Stimulated activated CD8-positive, alpha-beta memory T cell treated with anti-CD3 and anti-CD28 coated beads, Interleukin-4, amount 100 ng/mL, for 1 hour (primary cell): ENCODE results near the gene ANKRD45.
"Not testable (repeated sequence)": the region's sequence is repeated elsewhere in the genome, so short reads cannot be mapped to it uniquely, and the experiment has no call there.

Experiments
- DNase-seq, 2 donors: peaks; one replicate each; pipeline ENCODE4 v3.0.0-alpha.2; 2020; ENCODE audit warnings: low read depth in 2 of 2, low spot score in 1 of 2

ANKRD45 gene

DNA sequence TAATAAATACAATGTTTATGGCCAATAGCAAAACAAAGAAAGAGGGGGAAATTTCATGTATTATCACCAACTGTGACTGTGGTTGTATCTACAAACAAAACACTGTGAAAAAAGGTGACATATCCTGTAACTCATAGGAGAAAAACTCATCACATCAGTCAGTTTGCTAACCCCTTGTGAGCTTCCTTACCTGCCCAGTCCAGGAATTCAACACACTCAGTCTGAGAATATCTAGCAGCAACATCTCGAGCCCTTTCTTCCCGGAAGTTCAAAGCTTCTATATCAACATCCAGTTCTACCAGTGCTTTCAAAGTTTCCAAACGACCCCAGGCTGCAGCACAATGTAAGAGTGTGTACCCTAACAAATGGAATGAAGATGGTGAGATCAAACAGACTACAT, 23.0 kb downstream of the ANKRD45 start:
- no peak for DNase-seq

DNA sequence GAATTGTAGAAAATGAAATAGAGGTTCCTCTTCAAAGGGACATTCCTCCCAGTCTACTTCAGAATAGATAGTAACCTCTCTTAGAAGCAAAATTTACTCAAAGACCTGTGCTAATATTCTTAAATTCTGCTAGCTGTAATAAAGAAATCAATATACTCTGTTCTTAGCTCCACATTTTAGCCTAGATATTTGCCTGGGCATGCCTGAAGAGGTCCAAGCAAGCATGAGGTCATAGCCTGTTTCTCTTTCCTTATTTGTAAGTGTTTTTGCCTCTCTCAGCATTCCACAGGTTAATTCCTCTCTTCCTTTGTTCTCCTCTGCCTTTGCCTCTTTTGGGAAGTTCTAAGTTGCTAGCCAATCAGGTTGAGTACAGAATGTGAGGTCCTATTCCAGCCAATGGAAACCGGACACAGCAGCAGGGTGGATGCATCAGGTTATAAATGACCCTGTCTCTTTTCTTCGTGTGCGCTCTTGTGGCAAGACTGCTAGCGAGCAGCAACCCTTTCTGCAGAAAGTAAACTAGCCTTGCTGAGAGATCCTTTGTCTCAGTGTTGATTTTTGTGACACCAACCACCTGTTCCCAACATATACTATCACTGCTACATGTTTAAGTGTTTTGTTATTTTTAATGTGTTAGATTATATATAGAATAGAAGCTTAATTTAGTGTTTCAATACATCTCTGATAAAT, 27.1 kb downstream of the ANKRD45 start:
- not testable (repeated sequence) for DNase-seq

GRCh38 chr1:173639102-173639501, 30.5 kb downstream of the ANKRD45 start:
- DNase-seq = no peak

- no peak for DNase-seq
Measured at GRCh38 chr1:173638043-173639021, 31.3 kb downstream of the ANKRD45 start.

GRCh38 chr1:173637236-173638042, 32.2 kb downstream of the ANKRD45 start:
- not testable (repeated sequence) for DNase-seq

GRCh38 chr1:173635116-173635515, 34.5 kb downstream of the ANKRD45 start, which contains the start of gene TEX50:
TEX50 (plus strand) TSS chr1:173635338; CDS start chr1:173635522, 184 bp downstream.
- DNase-seq = no peak

- no peak for DNase-seq
Measured at GRCh38 chr1:173628888-173629287, 40.8 kb downstream of the ANKRD45 start.

- DNase-seq = no peak
Measured at GRCh38 chr1:173627269-173627668, 42.4 kb downstream of the ANKRD45 start.

- no peak for DNase-seq
Measured at GRCh38 chr1:173616859-173617258, 52.8 kb downstream of the ANKRD45 start.

DNA sequence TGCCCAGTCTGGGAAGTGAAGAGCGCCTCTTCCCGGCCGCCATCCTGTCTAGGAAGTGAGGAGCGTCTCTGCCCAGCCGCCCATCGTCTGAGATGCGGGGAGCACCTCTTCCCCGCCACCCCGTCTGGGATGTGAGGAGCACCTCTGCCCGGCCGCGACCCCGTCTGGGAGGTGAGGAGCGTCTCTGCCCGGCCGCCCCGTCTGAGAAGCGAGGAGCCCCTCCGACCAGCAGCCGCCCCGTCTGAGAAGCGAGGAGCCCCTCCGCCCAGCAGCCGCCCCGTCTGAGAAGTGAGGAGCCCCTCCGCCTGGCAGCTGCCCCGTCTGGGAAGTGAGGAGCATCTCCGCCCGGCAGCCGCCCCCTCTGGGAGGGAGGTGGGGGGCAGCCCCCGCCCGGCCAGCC, 56.6 kb downstream of the ANKRD45 start:
- not testable (repeated sequence) for DNase-seq

- no peak for DNase-seq
Measured at GRCh38 chr1:173608503-173609216, 61.0 kb downstream of the ANKRD45 start.

DNA sequence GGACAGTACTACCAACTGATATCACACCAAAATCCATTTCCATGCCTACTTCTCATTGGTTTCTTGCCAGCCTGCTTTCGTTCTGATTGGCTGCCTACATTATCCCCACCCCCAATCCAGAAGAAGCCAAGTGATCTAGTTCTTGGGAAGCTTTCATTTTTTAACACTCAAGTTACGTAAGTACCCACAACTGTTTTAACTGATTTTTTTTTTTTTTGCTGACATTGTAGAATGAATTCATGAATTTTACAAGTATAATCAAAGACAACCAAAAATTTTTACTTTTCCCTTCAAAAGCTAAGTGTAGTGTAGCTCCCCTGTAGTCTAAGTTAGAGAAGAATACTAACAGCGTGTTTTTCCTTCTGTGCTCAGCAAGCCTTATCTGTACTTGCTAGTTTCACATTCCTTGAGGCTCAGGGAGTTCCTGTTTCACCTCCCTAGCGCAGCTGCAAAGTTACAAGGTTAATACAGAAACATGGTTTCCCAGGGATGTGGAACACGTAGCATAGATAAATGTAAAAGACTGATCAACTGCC, 66.5 kb downstream of the ANKRD45 start, which contains the start of gene SLC9C2:
Gene SLC9C2, minus strand, starts transcription at position 17 of the 536 bp plus-strand sequence. CDS start 1,296 bp downstream, outside the sequence.
- no peak for DNase-seq

- no peak for DNase-seq
Measured at GRCh38 chr1:173601588-173601987, 68.1 kb downstream of the ANKRD45 start.

DNA sequence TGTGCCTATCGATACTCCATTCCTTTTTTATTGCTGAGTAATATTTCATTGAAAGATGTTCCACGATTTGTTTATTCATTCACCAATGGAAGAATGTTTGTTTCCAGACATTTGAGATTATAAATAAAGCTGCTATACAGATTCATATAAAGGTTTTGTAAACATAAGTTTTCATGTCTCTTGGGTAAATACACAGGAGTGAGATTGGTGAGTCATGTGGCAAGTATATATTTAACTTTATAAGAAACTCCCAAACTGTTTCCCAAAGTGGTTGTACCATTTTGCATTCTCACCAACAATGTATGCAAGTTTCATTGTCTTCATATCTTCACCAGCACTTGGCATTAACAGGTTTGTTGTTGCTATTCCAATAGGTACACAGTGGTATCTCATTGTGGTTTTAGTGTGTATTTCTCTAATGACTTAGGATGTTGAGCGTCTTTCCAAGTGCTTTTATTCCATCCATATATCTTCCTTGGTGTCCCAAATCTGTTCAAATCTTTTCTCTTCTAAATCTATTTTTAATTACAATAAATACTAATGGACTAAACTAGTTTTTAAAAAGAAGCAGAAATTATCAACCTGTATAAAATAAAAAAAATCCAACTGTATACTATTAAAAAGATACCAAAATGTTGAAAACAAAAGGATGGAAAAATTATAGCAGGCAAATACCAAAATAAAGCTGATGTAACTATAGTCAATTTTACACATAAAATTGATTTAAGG, 73.4 kb downstream of the ANKRD45 start:
- DNase-seq = no peak

DNA sequence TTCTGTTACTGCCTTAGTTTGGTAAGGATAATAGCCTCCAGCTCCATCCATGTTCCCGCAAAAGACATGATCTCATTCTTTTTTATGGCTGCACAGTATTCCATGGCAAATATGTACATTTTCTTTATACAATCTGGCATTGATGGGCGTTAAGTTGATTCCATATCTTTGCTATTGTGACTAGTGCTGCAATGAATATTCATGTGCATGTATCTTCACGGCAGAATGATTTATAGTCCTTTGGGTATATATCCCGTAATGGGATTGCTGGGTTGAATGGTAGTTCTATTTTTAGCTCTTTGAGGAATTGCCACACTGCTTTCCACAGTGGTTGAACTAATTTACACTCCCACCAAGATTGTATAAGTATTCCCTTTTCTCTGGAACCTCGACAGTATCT, 78.5 kb downstream of the ANKRD45 start:
- not testable (repeated sequence) for DNase-seq

DNA sequence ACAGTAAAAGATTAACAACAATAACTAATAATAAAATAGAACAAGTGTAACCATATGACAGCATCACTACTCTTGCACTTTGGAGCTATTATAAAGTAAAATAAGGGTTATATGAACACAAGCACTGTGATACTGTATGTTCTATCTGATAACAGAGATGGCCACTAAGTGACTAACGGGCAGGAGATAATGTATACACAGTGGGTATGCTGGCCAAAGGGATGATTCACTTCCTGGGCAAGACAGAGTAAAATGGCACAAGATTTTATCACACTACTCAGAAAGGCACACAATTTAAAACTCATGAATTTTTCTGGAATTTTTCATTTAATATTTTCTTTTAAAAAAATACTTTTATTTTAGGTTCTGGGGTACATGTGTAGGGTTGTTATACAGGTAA, 79.1 kb downstream of the ANKRD45 start:
- no peak for DNase-seq

- no peak for DNase-seq
Measured at GRCh38 chr1:173581383-173582079, 88.1 kb downstream of the ANKRD45 start.

- no peak for DNase-seq
Measured at GRCh38 chr1:173580658-173581057, 89.0 kb downstream of the ANKRD45 start.

DNA sequence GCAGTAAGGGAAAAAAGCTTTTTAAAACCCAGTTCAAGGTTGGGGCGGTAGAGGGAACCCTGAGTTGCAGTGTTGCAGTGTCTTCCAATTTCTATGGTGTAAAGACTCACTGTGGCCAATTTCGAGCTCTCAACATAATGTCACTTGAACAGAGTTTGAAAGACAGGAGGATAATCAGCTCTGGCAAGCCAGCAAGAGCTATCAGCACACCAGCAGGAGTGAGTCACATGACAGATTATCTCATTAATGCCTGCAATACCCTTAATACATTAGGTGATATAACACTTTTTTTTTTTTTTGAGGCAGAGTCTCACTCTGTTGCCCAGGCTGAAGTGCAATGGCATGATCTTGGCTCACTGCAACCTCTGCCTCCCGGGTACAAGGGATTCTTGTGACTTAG, 89.6 kb downstream of the ANKRD45 start:
- no peak for DNase-seq
